GM23338 (cell line): ENCODE measurements around the gene NEO1. TPM values are rescaled to one million over a fixed set of nuclear protein-coding genes. Genes with fewer than 3 reads are reported as not detected.

ENCODE experiments used
- ATAC-seq: fragments of 200-7000 bp; cut with Tn5 transposase; 3 replicates; pipeline ENCODE4 v1.9.1; 2020
- DNase-seq: peaks from one replicate; pipeline ENCODE4 v3.0.0-alpha.2; 2015; ENCODE audit warnings: low spot score
- H2AFZ ChIP-seq: fragments of 200-600 bp; sonication (generic); 2 replicates; pipeline ENCODE4 v1.8.0; 2016; ENCODE audit warnings: antibody characterized with exemption, mild to moderate bottlenecking, moderate library complexity
- H3F3A ChIP-seq: fragments of 200-600 bp; sonication (generic); replicated peaks from 2 replicates; pipeline ENCODE4 v1.8.0; 2017; ENCODE audit warnings: antibody characterized with exemption, mixed run types, low read depth
- H3K27ac ChIP-seq: fragments of 200-600 bp; sonication (generic); 2 replicates; pipeline ENCODE4 v1.6.1; 2016; ENCODE audit warnings: low read depth
- H3K27me3 ChIP-seq: fragments of 200-600 bp; sonication (generic); 2 replicates; pipeline ENCODE4 v1.8.0; 2016; ENCODE audit warnings: mild to moderate bottlenecking, mixed run types, moderate library complexity; ENCODE audit not compliant: insufficient read depth
- H3K36me3 ChIP-seq: fragments of 200-600 bp; sonication (generic); 2 replicates; pipeline ENCODE4 v1.8.0; 2016; ENCODE audit warnings: mild to moderate bottlenecking; ENCODE audit not compliant: insufficient read depth
- H3K4me1 ChIP-seq: fragments of 200-600 bp; sonication (generic); 2 replicates; pipeline ENCODE4 v1.8.0; 2016; ENCODE audit warnings: mild to moderate bottlenecking, moderate library complexity; ENCODE audit not compliant: insufficient read depth
- H3K4me2 ChIP-seq: fragments of 200-600 bp; sonication (generic); 2 replicates; pipeline ENCODE4 v1.7.1; 2017; ENCODE audit warnings: mixed run types
- H3K4me3 ChIP-seq: fragments of 200-600 bp; sonication (generic); 2 replicates; pipeline ENCODE4 v1.6.1; 2016; ENCODE audit warnings: mixed run types
- H3K79me2 ChIP-seq: fragments of 200-600 bp; sonication (generic); replicated peaks from 2 replicates; pipeline ENCODE4 v1.8.0; 2017; ENCODE audit warnings: mild to moderate bottlenecking; ENCODE audit not compliant: insufficient read depth
- H3K9me2 ChIP-seq: fragments of 200-600 bp; sonication (generic); 2 replicates; pipeline ENCODE4 v1.8.0; 2017; ENCODE audit not compliant: insufficient read depth
- H4K20me1 ChIP-seq: fragments of 200-600 bp; sonication (generic); replicated peaks from 2 replicates; pipeline ENCODE4 v1.8.0; 2017; ENCODE audit warnings: mild to moderate bottlenecking; ENCODE audit not compliant: insufficient read depth
- H3K27ac Mint-ChIP-seq: 2 replicates; pipeline ENCODE4 v1.8.0; 2020; ENCODE audit warnings: inconsistent platforms, mild to moderate bottlenecking, moderate library complexity, mixed read lengths
- H3K27me3 Mint-ChIP-seq: 3 replicates; pipeline ENCODE4 v1.8.0; 2022; ENCODE audit warnings: low read depth, mild to moderate bottlenecking, moderate library complexity, mixed read lengths, inconsistent platforms; ENCODE audit not compliant: insufficient read depth, poor library complexity
- H3K36me3 Mint-ChIP-seq: 3 replicates; pipeline ENCODE4 v1.8.0; 2021; ENCODE audit warnings: low read depth, mild to moderate bottlenecking, inconsistent platforms, moderate library complexity, mixed read lengths
- H3K4me1 Mint-ChIP-seq: 3 replicates; pipeline ENCODE4 v1.8.0; 2020; ENCODE audit warnings: mild to moderate bottlenecking, inconsistent platforms, mixed read lengths
- H3K4me3 Mint-ChIP-seq: 3 replicates; pipeline ENCODE4 v1.8.0; 2021; ENCODE audit warnings: moderate library complexity, mild to moderate bottlenecking, inconsistent platforms, mixed read lengths
- H3K9me3 Mint-ChIP-seq: 3 replicates; pipeline ENCODE4 v1.8.0; 2020; ENCODE audit warnings: moderate library complexity, mild to moderate bottlenecking, inconsistent platforms, mixed read lengths
- CREB1 ChIP-seq: fragments of 250-450 bp; sonication (Bioruptor Pico); IDR thresholded peaks from 2 replicates; pipeline ENCODE4 v1.5.0; 2020; ENCODE audit warnings: low read depth, mild to moderate bottlenecking, moderate library complexity
- CTCF ChIP-seq, 2 experiments: fragments of 200-600 bp in 1 of 2; sonication (generic) in 1 of 2; conservative IDR thresholded peaks; 2 replicates each; pipeline versions ENCODE4 v1.5.1 to v1.6.1; 2016 to 2017; ENCODE audit warnings: antibody characterized with exemption in 2 of 2, low read depth in 2 of 2, mild to moderate bottlenecking in 2 of 2, moderate library complexity in 1 of 2
- JUNB ChIP-seq: IDR thresholded peaks from one replicate; pipeline ENCODE4 v1.6.1; 2016; ENCODE audit warnings: antibody characterized with exemption; ENCODE audit not compliant: unreplicated experiment
- POLR2AphosphoS5 ChIP-seq: IDR thresholded peaks from 2 replicates; pipeline ENCODE4 v1.6.1; 2016; ENCODE audit warnings: antibody characterized with exemption, low read depth
- polyA plus RNA-seq: library from polyadenylated mRNA; unstranded; fragments of >200 nt; fragmentation: Nextera tagmentation; extraction: Ambion mirVana; gene quantifications from 2 replicates; pipeline ENCODE4 v1.2.1, GENCODE V29; 2016
- total RNA-seq: library from RNA; depleted of rRNA; stranded (reverse); fragments of >200 nt; shearing (Covaris generic); gene quantifications from 2 replicates; pipeline ENCODE4 v1.2.3, GENCODE V29; 2014
- TF ChIP-seq, protein P1 (sequence below): fragments of 250-450 bp; sonication (Bioruptor Pico); IDR thresholded peaks from 2 replicates; pipeline ENCODE4 v1.5.0; 2020; ENCODE audit warnings: mild to moderate bottlenecking, moderate library complexity

Gene NEO1
- total and polyA plus RNA-seq, 2 experiments from 2014 or later: 8.4 to 45.8 TPM

GRCh38 chr15:73305331-73306211, 253.3 kb downstream of the NEO1 start:
- Mint-ChIP-seq H3K27me3 (peaks cover 7% of the 10 kb centered on the region), H3K4me3 (no peak overlapping the region), H3K9me3 (no peaks in the 10 kb centered on the region; the same call in 2 of the 3 replicates), H3K27ac (peak overlapping the region; percentile 72), H3K36me3 (peaks cover 16% of the 10 kb centered on the region), H3K4me1 (peaks cover 4% of the 10 kb centered on the region; the same call in 2 of the 3 replicates)
- Histone ChIP-seq H3K79me2 (no peaks in the 10 kb centered on the region), H3K4me1 (no peaks in the 10 kb centered on the region), H3K4me3 (no peak overlapping the region), H3K27ac (no peak overlapping the region), H4K20me1 (peaks cover 5% of the 10 kb centered on the region; the same call in 1 of the 2 replicates), H3K4me2 (no peak overlapping the region), H3K27me3 (no peaks in the 10 kb centered on the region), H3K9me2 (no peaks in the 10 kb centered on the region), H3F3A (no peaks in the 10 kb centered on the region), H3K36me3 (peaks cover 9% of the 10 kb centered on the region; the same call in 1 of the 2 replicates), H2AFZ (no peak overlapping the region)
- ATAC-seq (peak; percentile 94), DNase-seq (peak; percentile 89)
- TF ChIP-seq CREB1 (CRISPR knock-in tag) (no peak), CTCF (conservative IDR thresholded peaks at IDR 0.05; ENCODE audit: low read depth in 2 of 2) (peak; percentile 86 to 95), JUNB (no peak), POLR2AphosphoS5 (no peak)
- TF ChIP-seq, protein P1, sequence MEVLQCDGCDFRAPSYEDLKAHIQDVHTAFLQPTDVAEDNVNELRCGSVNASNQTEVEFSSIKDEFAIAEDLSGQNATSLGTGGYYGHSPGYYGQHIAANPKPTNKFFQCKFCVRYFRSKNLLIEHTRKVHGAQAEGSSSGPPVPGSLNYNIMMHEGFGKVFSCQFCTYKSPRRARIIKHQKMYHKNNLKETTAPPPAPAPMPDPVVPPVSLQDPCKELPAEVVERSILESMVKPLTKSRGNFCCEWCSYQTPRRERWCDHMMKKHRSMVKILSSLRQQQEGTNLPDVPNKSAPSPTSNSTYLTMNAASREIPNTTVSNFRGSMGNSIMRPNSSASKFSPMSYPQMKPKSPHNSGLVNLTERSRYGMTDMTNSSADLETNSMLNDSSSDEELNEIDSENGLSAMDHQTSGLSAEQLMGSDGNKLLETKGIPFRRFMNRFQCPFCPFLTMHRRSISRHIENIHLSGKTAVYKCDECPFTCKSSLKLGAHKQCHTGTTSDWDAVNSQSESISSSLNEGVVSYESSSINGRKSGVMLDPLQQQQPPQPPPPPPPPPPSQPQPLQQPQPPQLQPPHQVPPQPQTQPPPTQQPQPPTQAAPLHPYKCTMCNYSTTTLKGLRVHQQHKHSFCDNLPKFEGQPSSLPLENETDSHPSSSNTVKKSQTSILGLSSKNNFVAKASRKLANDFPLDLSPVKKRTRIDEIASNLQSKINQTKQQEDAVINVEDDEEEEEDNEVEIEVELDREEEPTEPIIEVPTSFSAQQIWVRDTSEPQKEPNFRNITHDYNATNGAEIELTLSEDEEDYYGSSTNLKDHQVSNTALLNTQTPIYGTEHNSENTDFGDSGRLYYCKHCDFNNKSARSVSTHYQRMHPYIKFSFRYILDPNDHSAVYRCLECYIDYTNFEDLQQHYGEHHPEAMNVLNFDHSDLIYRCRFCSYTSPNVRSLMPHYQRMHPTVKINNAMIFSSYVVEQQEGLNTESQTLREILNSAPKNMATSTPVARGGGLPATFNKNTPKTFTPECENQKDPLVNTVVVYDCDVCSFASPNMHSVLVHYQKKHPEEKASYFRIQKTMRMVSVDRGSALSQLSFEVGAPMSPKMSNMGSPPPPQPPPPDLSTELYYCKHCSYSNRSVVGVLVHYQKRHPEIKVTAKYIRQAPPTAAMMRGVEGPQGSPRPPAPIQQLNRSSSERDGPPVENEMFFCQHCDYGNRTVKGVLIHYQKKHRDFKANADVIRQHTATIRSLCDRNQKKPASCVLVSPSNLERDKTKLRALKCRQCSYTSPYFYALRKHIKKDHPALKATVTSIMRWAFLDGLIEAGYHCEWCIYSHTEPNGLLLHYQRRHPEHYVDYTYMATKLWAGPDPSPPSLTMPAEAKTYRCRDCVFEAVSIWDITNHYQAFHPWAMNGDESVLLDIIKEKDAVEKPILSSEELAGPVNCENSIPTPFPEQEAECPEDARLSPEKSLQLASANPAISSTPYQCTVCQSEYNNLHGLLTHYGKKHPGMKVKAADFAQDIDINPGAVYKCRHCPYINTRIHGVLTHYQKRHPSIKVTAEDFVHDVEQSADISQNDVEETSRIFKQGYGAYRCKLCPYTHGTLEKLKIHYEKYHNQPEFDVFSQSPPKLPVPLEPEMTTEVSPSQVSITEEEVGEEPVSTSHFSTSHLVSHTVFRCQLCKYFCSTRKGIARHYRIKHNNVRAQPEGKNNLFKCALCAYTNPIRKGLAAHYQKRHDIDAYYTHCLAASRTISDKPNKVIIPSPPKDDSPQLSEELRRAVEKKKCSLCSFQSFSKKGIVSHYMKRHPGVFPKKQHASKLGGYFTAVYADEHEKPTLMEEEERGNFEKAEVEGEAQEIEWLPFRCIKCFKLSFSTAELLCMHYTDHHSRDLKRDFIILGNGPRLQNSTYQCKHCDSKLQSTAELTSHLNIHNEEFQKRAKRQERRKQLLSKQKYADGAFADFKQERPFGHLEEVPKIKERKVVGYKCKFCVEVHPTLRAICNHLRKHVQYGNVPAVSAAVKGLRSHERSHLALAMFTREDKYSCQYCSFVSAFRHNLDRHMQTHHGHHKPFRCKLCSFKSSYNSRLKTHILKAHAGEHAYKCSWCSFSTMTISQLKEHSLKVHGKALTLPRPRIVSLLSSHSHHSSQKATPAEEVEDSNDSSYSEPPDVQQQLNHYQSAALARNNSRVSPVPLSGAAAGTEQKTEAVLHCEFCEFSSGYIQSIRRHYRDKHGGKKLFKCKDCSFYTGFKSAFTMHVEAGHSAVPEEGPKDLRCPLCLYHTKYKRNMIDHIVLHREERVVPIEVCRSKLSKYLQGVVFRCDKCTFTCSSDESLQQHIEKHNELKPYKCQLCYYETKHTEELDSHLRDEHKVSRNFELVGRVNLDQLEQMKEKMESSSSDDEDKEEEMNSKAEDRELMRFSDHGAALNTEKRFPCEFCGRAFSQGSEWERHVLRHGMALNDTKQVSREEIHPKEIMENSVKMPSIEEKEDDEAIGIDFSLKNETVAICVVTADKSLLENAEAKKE (CRISPR knock-in tag): no peak
